Psoas muscle (tissue), 8 donors: ENCODE data around the gene CCDC192. TPM values are rescaled to one million over a fixed set of nuclear protein-coding genes. Genes with fewer than 3 reads are reported as not detected.
"Not testable (repeated sequence)": the region's sequence is repeated elsewhere in the genome, so short reads cannot be mapped to it uniquely, and the experiment has no call there.

Experiments used
- ATAC-seq, 4 donors: fragments of 200-7000 bp; cut with Tn5 transposase; one replicate each; pipeline ENCODE4 v1.9.1; 2020; ENCODE audit warnings: moderate library complexity in 3 of 4, mild to moderate bottlenecking in 2 of 4
- DNase-seq, 2 donors: peaks; one replicate each; pipeline ENCODE4 v3.0.0-alpha.2; 2020
- H3K27ac ChIP-seq: fragments of 200-600 bp; one replicate; pipeline ENCODE4 v1.8.0; 2022
- H3K27me3 ChIP-seq, 3 donors: fragments of 200-600 bp in 1 of 3; one replicate each; pipeline versions ENCODE4 v1.6.1 to v1.8.0; 2013 to 2022; ENCODE audit warnings: low read length in 2 of 3, mild to moderate bottlenecking in 2 of 3, moderate library complexity in 1 of 3; ENCODE audit not compliant: insufficient read depth in 3 of 3
- H3K36me3 ChIP-seq, 2 donors: fragments of 200-600 bp in 1 of 2; one replicate each; pipeline versions ENCODE4 v1.6.1 to v1.8.0; 2013 to 2022; ENCODE audit warnings: low read depth in 1 of 2, mild to moderate bottlenecking in 1 of 2, moderate library complexity in 1 of 2; ENCODE audit not compliant: insufficient read depth in 1 of 2
- H3K4me1 ChIP-seq: fragments of 200-600 bp; one replicate; pipeline ENCODE4 v1.8.0; 2022
- H3K4me3 ChIP-seq: fragments of 200-600 bp; one replicate; pipeline ENCODE4 v1.8.0; 2022; ENCODE audit warnings: mild to moderate bottlenecking
- H3K9me3 ChIP-seq: fragments of 200-600 bp; one replicate; pipeline ENCODE4 v1.8.0; 2022
- WGBS, 3 donors: extraction: QIAGEN DNeasy Blood & Tissue Kit; methylation state at CpG; one replicate each; pipeline versions ENCODE4 v1.1.6 to v1.1.7; 2013; 5-methylcytosine and 5-hydroxymethylcytosine counted together
- intact Hi-C, 2 donors: fragments of 100-400 bp; cut with DNase I; formaldehyde crosslinking; loops; one replicate each; pipeline versions ENCODE4 v1.11.0 to v1.14.2; 2022
- polyA plus RNA-seq, 3 donors: library from polyadenylated mRNA; stranded (reverse); fragments of 200-250 nt; gene quantifications; one replicate each; pipeline ENCODE4 v1.2.3, GENCODE V29; 2013
- total RNA-seq, 4 donors: library from RNA; stranded (reverse); fragmentation: NEBNext Ultra II Directional in 2 of 4; extraction: Animal tissue kit (Norgen Biotek cat#: 25700) in 2 of 4; gene quantifications; one replicate each; pipeline versions ENCODE4 v1.2.1 to v1.2.4, GENCODE V29; 2021 to 2023
- TF ChIP-seq, protein P1 (sequence below): fragments of 200-600 bp; IDR thresholded peaks from one replicate; pipeline ENCODE4 v1.8.0; 2022; ENCODE audit warnings: antibody characterized with exemption
- donor health status: healthy with polysubstance abuse.
- donor health status: DM: no; HTN: no; CAD: no; lungs with moderate emphysema.
- donor health status: Bipolar disorder and iron deficiency.
- donor health status: healthy.
- donor health status: DM: yes; HTN: yes; CAD: no.
- donor health status: DM: no; HTN: no; CAD: no.
- donor health status: DM: no; HTN: no; CAD: no.
- donor health status: DM: yes; HTN: yes; CAD: no.

The CCDC192 gene
- total and polyA plus RNA-seq, 7 donors: 0.12 to 1.2 (median 0.19) TPM; not detected in 4

DNA sequence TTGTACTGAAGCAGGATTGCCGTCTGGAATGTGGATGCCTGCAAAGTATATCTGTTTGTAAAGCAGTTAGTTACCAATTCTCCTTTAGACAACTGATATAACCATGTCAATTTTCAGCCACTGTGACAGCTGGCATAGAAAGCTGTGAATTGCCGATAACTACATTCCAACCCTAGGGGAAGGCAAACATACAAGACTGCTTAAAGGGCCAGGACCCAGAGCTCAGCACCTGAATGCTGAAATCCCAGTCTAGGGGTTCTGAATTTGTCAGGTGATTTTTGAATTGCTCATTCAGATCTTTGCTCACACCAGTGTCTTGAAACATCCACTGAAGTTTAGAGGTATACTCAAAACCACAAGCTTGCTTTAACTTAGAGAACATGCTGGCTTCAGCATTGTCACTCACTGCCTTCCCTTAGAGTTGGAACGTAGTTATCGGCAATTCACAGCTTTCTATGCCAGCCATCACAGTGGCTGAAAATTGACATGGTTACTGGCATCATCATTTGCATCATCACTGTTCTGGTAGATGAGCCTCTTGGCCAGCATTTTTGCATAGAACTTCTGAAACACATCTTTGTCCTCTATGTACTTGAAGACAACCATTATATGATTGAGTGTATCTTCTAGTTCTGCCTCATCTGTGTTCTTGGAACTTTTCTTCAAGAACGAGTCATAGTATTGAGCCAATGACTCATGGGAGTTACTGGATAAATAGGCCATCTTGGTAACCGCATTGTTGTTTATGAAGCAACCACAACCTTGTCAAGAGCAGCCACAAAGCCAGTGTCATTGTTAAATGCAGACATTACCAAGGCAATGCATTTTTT is 82.1 kb downstream of the CCDC192 start:
- no peaks in the 10 kb centered on the region for H3K27me3 ChIP-seq
- ATAC-seq: peak in 1 of 4 donors; percentile 41

DNA sequence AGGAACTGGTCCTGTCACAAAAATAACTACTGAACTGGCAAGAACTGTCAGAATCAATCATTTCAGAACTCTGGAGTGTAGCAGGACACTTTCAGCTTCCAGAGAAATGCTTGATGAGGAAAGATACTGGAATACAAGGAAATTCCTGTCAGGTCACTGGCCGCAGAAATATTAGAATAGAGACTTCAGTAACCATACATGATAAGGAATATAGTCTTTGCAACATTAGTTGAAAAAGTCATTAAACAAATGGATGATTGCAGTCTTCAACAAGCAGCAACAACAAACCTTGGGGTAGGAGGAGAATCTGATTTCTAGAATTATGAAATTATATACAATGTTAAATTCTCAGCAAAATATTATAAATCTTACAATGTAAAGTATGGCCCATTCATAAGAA is 88.2 kb downstream of the CCDC192 start:
- no peak for DNase-seq
- Histone ChIP-seq H3K9me3 (peaks cover 20% of the 10 kb centered on the region), H3K27ac (no peak overlapping the region), H3K4me3 (no peak overlapping the region), H3K4me1 (no peaks in the 10 kb centered on the region), H3K27me3 (no peaks in the 10 kb centered on the region), H3K36me3 (no peaks in the 10 kb centered on the region)
- ATAC-seq: no peak
- intact Hi-C loops: no loop called here
- WGBS, 3 donors: 94 to 100% (median 100%) methylated on average over 1 of the region's 1 CpG
- TF ChIP-seq, protein P1, sequence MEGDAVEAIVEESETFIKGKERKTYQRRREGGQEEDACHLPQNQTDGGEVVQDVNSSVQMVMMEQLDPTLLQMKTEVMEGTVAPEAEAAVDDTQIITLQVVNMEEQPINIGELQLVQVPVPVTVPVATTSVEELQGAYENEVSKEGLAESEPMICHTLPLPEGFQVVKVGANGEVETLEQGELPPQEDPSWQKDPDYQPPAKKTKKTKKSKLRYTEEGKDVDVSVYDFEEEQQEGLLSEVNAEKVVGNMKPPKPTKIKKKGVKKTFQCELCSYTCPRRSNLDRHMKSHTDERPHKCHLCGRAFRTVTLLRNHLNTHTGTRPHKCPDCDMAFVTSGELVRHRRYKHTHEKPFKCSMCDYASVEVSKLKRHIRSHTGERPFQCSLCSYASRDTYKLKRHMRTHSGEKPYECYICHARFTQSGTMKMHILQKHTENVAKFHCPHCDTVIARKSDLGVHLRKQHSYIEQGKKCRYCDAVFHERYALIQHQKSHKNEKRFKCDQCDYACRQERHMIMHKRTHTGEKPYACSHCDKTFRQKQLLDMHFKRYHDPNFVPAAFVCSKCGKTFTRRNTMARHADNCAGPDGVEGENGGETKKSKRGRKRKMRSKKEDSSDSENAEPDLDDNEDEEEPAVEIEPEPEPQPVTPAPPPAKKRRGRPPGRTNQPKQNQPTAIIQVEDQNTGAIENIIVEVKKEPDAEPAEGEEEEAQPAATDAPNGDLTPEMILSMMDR: no peak

More for the DNA sequence above, 82.1 kb downstream of the CCDC192 start:
- WGBS, 3 donors: 50 to 62% (median 53%) methylated on average over 6 of the region's 6 CpGs
- TF ChIP-seq, protein P1: no peak
- no peaks in the 10 kb centered on the region for H3K36me3 ChIP-seq
- no peaks in the 10 kb centered on the region for H3K9me3 ChIP-seq
- no peak overlapping the region for H3K27ac ChIP-seq
- intact Hi-C loops: no loop called here
- DNase-seq: no peak
- H3K4me1 ChIP-seq: no peaks in the 10 kb centered on the region
- H3K4me3 ChIP-seq: no peak overlapping the region

DNA sequence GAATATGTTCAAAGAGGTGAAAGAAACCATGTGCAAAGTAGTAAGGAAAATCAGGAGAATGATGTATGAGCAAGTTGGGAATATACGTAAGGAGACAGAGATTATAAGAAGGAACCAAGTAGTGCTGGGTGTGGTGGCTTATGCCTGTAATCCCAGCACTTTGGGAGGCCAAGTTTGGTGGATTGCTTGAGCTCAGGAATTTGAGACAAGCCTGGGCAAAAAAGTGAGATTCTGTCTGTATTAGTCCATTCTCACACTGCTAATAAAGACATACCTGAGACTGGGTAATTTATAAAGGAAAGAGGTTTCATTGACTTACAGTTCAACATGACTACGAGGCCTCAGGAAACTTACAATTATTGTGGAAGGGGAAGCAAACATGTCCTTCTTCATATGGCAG is 88.7 kb downstream of the CCDC192 start:
- H3K9me3 ChIP-seq: peaks cover 20% of the 10 kb centered on the region
- intact Hi-C loops, H3K27ac ChIP-seq, DNase-seq, ATAC-seq, H3K4me1 ChIP-seq, H3K27me3 ChIP-seq, H3K4me3 ChIP-seq, H3K36me3 ChIP-seq: not testable (repeated sequence)
- 89 to 92% (median 91%) methylated on average over 2 of the region's 2 CpGs for WGBS, 3 donors

DNA sequence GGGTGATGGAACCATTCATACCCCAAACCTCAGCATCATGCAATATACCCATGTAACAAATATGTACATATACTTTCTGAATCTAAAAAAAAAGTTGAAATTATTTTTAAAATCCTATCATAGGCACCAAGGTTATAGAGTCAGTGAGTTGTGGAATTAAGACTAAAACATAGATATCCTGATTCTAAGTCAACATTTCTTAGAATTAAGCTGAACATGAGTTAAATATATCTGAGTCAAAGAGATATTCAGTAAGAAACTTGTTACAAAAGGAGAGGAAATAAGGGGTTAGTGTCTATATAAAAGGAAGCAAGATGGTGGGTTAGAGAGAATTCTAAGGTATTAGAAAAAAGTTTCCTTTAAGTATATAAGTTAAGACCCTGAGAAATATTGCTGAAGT is 89.9 kb downstream of the CCDC192 start:
- H3K27me3 ChIP-seq: no peaks in the 10 kb centered on the region
- H3K36me3 ChIP-seq: no peaks in the 10 kb centered on the region
- DNase-seq (no peak), ATAC-seq (no peak)
- peaks cover 20% of the 10 kb centered on the region for H3K9me3 ChIP-seq
- no peak overlapping the region for H3K4me3 ChIP-seq
- H3K27ac ChIP-seq: no peak overlapping the region
- TF ChIP-seq, protein P1: no peak
- H3K4me1 ChIP-seq: no peaks in the 10 kb centered on the region
- intact Hi-C loops: no loop called here

DNA sequence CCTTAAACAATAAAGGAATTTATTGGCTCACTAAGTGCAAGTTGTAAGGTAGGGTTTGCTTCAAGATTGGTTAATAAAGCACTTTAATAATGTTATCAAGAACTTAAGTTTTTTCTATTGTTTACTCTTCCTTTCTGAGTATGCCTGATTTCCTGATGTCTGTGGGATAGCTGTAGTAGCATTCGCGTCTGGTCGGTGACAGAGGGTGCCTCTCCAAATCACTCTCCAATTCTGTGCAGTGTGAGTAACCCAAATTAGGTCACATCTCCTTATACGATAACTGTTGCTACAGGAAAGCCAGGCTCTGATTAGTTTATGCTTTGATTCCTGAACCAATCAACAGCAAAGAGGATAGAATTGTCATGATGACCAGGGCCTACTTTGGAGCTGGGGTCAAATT is 90.7 kb downstream of the CCDC192 start:
- DNase-seq (no peak), ATAC-seq (no peak)
- H3K9me3 ChIP-seq: peaks cover 20% of the 10 kb centered on the region
- TF ChIP-seq, protein P1: no peak
- H3K27me3 ChIP-seq: no peaks in the 10 kb centered on the region
- WGBS, 3 donors: 89 to 94% (median 93%) methylated on average over 4 of the region's 4 CpGs
- H3K27ac ChIP-seq: no peak overlapping the region
- no peaks in the 10 kb centered on the region for H3K4me1 ChIP-seq
- intact Hi-C loops: no loop called here
- no peak overlapping the region for H3K4me3 ChIP-seq
- H3K36me3 ChIP-seq: no peaks in the 10 kb centered on the region
